CD4-positive, alpha-beta T cell treated with Interleukin-15 for 4 hours (primary cell): ENCODE data around the gene ZNF860.
"Not testable (repeated sequence)": the region's sequence is repeated elsewhere in the genome, so short reads cannot be mapped to it uniquely, and the experiment has no call there.

Experiments used
- DNase-seq: peaks from one replicate; pipeline ENCODE4 v3.0.0-alpha.2; 2020; ENCODE audit warnings: low spot score

ZNF860 gene

DNA sequence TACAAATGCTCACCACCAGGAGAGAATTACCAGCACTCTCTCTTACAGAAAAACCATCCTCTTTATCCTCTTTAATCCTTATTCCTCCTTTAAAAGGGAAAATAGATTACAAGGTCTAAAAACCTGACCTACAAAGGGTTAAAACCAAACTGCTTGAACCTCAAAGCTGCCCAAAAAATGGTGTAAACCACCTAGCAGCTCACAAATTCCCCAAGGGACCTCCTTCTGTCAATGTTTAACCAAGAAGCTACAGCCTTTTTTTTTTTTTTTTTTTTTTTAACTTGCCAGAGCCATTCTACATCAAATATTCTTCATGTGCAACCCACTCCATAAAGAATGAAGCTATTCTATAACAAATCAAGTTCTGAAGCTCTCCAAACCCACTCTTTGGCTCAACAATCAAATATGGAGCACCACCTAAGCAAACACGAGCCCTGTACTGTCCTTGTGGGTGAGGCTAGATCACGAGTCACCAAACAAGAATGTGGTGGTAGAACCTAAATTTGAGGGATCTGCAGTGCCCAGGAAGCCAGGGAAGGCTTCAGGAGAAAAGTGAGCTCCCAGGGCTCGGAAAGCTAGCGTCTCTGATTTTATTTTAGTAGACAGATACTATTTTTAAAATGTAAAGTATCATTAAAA is 20.6 kb upstream of the ZNF860 start:
- no peak for DNase-seq

DNA sequence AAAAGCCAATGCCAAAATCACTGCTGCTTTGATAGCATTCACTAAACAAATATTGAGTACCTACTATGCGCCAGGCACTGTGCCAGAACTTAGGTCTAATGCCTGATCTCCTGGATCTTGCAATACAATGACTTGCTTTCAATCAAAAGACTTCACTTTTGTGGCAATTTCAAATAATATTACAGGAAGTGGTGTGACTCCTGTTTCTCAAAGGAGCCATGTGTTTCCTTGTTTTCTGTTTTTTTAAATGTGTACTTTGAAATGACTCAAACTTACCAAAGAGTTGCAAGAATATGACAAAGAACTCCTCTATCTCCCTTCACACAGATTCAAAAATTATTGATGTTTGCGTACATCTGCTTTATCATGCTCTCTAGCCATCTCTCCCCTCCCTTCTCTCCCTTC is 18.7 kb upstream of the ZNF860 start:
- no peak for DNase-seq

DNA sequence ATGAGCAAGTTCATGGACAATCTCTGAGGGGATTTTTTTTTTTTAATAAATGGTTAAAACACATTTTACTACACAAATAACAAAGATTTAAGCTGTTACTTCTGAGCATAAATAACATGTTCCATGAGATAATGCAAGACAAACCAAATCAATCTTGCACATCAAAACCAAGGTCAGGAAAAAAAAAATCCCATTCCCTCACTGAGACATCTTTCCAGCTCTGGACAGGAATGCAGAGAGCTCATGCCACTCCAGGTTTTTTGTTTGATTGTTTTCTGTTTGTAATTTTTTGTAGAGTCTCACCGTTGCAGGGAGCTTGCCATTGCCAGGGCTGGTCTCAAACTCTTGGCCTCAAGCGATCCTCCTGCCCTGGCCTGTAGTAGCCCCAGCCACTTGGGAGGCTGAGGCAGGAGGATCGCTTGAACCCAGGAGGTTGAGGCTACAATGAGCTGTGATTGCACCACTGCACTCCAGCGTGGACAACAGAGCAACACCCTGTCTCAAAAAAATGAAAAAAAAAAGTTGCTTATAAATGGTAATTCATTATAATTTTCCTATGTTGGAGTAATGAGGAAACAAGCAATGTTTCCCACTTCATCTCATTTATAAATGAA is 14.5 kb upstream of the ZNF860 start:
- DNase-seq, result no peak

DNA sequence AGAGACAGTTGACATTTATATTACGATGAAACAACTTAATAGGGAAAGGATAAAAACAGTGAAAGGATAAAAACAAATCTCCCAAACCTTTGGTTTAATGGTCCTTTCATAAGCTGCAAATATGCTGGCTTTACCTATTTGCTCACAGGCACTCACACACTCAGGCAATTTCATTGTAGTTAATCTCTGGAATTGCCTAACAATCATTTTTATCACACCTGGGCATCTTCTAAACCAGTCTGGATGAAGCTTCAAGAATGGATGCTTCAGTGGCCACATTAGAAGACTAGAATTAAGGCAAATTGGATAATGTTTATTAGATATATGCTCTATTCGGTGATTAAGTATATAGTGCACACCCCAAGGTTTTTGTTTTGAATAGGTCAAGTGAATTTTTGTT is 14.0 kb upstream of the ZNF860 start:
- no peak for DNase-seq

DNA sequence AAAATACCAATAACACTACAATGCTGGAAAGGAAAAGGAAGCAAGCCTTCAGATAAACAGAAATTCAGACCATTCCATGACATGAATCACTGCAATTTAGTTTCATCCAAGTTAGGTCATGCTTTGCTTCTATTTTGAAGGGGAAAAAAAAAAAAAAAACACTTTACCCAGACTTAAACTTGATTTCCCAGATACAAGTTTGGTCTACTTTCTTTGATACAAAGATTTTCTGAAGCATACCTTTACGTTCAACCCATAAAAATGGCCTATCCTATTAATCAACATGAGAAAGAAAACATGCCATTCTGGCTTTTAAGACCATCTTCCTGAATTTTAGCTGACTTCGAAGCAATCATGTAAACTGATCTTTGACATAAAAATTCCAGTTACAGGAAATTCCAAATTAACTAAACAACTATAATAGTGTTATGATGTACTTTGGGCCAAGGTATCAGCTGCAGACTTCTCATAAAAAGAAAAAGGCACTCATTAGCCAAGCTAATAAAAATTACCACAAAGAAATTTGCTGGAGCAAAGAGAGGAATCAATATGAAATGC is 13.1 kb upstream of the ZNF860 start:
- no peak for DNase-seq

DNA sequence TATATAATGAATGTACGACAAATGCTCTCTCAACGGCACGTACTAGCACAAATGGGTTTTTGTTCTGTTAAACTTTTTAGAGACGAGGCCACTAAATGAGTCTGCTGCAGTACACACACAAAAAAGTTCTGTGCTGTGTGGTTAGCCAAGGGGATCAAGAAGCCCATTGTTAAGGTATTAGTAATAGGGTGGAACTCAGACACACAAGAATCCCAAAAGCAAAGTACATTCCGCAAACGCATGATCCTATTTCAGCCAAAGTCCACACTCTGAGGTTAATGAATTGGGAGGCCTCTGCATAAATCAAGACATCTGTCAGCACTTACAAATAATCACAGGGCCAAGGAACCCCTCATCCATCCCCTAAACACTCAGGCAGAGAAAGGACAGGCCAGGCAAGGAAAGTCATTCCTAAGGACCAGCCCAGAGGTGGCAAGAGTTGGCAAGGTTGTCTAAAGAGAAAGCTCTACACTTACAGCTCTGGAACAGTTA is 12.6 kb upstream of the ZNF860 start:
- DNase-seq, result no peak

DNA sequence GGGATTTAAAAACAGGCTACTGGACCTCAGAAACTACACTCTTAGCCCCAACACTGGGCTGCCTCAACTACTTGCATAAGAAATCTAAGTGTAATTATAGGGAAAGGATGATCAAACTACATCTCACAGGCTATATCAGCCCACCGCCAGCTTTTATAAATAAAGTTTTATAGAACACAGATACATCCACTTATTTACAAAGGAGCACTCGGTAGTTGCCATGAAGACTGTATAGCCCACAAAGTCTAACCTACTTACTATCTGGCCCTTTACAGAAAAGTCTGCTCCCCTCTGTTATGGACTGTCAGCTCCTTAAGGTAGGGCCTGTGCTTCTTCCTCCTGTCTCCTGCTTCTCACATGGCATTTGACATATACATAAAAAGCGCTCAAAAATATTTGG is 9.9 kb upstream of the ZNF860 start:
- DNase-seq, result no peak

DNA sequence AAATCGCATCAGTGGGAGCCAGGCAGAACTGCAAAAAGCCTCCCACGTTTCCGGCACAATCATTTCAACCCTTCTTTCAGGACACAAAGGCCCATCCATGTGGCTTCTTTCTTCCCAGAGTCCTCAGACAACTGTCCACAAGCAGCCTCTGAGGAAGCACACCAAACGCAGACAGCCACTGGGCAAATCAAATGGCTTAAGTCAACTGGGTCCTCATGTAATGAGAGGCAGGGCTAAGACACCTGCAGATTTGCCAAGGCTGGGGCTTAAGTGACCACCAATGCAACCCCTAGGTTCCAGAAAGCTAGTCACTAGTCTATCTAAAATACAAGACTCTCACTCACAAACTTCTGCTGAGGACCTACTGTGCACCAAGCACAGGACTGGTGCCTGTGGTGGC is 8.5 kb upstream of the ZNF860 start:
- DNase-seq, result no peak

DNA sequence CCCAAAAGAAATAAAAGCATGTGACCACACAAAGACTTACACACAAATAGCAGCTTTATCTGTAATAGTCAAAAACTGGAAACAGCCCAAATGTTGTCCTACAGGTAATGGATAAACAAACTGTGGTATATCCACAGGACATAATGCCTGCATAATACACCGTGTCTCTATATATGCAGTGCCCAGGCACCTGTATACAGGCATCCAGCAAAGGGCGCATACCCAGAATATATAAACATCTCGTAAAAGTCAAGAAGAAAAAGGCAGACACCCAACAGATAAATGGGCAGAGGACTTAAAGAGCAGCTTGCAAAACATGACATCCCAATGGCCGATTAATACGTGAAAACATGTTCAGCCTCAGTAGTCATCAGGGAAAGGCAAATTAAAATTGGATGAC is 7.7 kb upstream of the ZNF860 start:
- no peak for DNase-seq

DNA sequence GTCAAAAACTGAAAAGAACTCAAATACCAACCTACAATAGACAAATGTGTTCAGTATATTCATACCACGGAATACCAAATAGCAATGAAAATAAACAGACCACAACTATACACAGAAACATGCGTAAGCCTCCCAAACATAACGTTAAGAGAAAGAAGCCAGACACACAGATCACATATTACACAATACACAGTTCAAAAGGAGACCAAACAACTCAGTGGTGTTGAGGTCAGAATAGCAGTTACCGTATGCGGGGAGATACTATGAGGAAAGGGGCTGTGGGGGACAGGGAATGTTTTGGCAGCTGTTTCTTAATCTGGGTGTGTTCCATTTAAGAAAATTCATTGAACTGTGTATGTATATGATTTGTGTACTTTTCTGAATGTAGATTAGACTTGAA is 7.1 kb upstream of the ZNF860 start:
- DNase-seq, result no peak

DNA sequence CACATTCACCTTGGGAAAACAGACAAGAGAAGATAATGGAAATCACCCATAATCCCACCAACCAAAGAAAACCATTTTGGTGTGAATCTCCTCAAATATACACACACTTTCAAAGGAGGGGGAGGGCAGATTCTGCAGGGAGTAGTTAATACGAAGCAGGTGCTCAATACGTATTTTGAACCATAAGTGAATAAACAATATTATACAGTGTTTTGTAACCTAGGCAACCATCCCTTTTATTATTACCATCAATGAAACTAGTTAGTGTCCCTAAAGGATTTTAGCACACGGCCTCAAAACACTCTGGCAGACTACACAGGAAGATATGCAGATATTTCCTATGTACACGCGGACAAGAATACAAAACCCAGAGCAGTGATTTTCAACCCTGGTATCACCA is 6.6 kb upstream of the ZNF860 start:
- DNase-seq, result no peak

DNA sequence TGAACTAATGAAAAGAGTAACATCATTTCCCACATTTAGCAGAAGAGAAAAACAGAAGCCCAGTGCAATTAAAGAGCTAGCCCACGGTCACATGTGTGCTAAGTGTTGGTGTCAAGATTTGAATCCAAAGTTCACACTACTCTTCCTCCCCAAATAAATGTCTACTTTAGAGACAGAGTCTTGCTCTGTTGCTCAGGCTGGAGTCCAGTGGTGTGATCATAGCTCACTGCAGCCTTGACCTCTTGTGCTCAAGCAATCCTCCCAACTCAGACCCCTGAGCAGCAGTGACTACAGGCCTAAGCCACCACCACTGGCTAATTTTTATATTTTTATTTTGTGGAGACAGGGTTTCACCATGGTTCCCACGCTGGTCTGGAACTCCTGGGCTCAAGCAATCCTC is 5.2 kb upstream of the ZNF860 start:
- DNase-seq, result no peak

DNA sequence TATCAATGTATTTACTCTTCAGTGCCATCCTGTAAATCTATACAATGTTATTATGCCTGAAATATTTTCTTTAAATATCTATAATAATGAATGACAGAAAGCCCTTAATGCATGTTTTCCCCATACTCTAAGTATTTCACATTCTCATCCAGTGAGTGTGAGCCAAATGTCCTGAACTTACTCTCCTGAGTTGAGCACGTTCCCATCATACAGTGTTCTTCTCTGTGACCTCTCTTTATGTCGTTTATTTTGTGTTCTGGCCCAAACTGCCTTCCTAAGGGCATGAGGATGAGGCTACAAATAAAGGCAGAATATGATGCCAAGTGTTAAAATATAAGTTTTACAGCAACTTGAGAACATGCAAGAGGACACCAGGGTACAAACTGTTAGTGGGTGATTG is 3.8 kb upstream of the ZNF860 start:
- DNase-seq, result no peak

DNA sequence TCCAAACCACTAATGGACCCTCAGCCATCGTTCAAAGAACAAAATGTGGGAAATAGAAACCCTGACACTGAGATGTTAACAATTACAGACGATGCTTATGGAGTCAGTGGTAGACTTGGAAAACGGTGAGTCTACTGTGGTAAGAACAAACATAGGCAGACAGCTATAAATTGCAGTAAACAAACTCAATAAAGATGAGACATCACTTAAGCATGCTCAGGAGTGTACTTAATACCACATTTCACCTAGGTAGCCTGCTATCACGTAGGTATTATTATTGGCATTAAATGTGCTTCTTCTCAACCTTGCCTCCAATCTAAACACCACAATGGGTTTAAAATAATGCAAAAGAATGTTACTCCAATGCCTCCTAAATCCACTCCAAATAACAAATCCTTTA is 3.0 kb upstream of the ZNF860 start:
- DNase-seq, result no peak

DNA sequence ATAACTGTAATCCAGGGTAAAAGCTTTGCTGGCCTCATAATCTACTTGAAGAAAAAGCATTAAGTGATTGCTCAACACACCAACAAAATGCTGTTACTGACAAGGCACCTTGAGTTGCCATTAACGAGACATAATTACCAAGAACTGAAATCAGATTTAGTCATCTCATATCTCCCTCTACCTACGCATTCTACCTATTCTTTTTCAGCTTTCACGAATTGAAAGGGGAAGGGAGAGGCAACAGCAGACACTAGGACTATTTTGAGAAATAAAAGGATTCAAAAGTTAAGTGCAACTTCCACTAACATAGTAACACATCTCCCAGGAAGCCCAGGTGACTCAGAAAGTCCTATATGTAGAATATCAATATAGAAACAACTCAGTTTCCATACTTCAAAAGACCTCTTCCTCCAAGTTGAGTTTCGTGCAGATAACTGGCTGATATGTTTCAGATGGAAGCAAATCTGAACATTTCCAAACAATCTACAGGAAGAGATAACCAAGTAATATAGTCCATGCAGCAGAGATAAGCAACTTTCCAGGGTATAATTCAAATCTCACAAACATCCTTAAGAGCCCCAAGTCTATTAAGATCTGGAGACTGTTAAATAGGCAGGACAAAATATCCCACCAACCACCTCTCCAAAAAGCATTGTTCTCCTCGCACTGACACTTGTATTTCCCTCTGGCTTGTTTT is 2.4 kb upstream of the ZNF860 start:
- no peak for DNase-seq

DNA sequence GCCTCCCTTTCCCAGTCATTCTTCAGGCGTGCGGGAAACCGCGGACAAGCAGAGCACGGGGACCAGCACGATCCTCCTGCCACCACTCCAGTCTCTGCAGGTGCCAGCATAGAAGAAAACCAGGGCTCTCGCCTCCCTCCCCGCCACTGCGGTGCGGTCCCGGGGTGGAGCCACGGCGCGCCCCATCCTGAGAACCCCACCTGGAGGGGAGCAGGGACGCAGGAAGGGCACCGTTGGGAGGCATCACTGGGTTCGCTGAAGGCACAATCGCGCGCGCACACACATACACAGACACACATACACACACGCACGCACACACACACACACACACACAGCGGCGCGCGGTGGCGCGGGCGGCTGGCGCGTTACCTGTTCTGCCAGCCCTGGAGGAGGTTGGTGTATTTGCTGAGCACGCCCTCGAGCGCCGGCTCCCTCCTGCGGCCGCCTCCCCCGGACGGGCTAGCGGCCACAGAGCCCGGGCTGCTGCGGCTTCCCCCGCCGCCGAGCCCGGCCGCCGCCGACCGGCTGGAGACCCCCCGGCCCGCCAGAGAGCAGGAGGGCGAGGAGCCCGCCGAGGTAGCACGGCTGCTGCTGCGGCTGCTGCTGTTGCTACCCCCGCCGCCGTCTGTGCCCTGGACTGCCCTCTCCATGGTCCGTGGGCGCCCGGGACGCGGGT is 882 bp upstream of the ZNF860 start:
- no peak for DNase-seq

DNA sequence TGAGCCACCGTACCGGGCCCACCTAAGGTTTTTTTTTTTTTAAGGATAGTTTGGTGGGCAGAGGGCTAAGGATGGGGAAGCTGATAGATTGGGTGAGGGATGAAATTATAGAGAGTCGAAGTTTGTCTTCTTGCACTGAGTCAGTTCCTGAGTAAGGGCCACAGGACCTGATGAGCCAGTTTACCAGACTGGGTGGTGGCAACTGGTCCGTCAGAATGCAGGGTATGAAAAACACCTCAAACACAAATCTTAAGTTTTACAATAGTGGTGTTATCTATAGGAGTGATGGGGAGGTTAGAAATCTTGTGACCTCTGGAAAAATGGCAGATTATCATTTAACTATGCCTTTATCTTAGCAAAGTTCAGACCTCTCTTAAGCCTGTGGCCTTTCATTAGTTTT is 2.8 kb downstream of the ZNF860 start:
- DNase-seq, result no peak

DNA sequence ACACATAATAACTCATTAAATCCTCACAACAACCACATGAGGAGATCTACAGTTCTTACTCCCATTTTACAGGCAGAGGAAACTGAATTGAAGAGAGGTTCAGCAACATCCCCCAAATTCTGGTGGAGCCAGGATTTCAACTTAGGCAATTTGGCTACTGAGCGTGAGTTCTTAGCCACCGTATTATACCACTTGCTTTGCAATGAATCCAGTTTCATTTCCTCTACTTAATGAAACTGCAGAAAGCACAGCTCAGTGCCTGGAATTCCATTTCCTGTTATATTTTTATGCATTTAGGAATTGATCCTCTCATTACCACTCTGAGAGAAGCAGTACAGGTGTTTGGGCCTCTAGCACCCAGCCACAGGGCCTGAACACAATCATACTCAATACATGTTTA is 4.3 kb downstream of the ZNF860 start:
- DNase-seq, result no peak

DNA sequence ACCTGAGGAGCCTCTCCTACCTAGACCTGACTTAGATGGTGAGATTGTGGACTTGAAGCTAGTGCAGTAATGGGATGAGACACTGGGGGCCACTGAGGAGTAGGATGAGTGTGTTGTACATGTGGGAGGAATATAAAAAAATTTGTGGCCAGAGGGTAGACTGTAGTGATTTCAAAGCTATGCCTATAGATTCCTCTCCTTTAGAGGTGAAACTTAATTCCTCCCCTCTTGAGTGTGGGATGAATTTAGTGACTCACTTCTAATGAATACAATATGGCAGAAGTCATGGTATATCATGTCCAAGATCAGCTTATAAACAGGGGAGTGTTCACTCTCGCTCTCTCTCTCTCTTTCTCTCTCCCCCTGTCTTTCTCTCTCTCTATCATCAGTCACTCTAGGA is 6.7 kb downstream of the ZNF860 start:
- no peak for DNase-seq

DNA sequence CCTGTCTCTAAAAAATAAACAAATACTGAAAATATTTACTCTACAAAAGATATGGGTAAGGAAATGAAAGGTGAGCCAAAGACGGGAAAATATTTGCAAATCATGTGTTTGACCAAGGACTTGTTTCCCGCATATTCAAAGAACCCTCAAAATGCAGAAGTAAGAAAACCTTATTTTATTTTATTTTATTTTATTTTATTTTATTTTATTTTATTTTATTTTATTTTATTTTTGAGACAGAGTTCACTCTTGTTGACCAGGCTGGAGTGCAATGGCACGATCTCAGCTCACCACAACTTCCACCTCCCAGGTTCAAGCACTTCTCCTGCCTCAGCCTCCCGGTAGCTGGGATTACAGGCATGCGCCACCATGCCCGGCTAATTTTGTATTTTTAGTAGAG is 11.4 kb downstream of the ZNF860 start:
- DNase-seq, result not testable (repeated sequence)

DNA sequence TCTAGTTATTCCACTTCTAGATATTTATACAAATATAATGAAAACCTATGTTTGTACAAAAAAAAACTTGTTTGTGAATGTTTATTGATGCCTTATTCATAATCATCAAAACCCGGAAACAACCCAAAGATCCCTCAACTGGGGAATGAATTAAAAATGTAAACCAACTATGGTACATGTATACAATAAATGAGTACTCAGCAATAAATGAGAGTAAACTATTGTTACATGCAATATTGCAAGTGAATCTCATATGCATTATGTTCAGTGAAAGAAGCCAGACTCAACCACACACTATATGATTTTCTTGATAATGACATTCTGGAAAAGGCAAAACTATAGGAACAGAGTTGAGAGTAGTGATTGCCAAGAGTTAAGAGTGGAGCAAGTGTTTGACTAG is 12.3 kb downstream of the ZNF860 start:
- DNase-seq, result no peak

DNA sequence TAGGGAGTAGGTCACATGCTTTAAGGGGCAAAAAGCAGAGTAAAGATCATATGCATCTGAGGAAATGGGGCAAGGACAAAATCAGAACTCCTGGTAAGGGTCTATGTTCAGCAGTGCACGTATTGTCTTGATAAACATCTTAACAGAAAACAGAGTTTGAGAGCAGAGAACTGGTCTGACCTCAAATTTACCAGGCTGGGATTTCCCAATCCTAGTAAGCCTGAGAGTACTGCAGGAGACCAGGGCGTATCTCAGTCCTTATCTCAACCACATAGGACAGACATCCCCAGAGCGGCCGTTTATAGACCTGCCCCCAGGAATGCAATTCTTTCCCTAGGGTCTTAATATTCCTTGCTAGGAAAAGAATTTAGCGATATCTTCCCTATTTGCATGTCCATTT is 13.5 kb downstream of the ZNF860 start:
- DNase-seq, result not testable (repeated sequence)

DNA sequence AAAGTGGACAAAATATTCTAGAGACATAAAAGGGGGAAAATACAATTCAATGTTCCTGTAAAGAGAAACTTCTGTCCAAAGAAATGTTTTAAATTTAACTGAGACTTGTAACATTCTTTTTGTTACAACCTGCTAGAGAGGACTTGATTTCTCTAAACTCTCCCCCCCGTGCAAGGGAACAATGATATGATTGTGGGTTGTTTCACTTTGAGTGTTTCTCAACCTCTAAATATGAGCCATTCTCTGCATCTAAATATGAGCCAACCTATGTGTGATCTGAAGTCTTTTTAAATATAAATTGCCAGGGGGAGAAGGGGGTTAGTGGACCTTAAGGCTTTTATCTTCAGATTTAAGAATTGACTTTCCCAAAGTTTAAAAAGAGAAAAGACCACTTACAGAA is 14.6 kb downstream of the ZNF860 start:
- DNase-seq, result no peak
